Head of caudate nucleus (tissue), 42 donors: Measurements from ENCODE around the gene ZNF708.
"Not testable (repeated sequence)": the region's sequence is repeated elsewhere in the genome, so short reads cannot be mapped to it uniquely, and the experiment has no call there.

Source experiments
- DNase-seq, 42 donors: peaks; one replicate each; pipeline versions ENCODE4 v3.0.0 to v3.0.0-alpha.2; 2020 to 2021; ENCODE audit warnings: mixed read lengths in 7 of 42
- intact Hi-C: fragments of 100-400 bp; cut with DNase I; formaldehyde crosslinking; loops from one replicate; pipeline ENCODE4 v1.15.0; 2022

The ZNF708 gene

DNA sequence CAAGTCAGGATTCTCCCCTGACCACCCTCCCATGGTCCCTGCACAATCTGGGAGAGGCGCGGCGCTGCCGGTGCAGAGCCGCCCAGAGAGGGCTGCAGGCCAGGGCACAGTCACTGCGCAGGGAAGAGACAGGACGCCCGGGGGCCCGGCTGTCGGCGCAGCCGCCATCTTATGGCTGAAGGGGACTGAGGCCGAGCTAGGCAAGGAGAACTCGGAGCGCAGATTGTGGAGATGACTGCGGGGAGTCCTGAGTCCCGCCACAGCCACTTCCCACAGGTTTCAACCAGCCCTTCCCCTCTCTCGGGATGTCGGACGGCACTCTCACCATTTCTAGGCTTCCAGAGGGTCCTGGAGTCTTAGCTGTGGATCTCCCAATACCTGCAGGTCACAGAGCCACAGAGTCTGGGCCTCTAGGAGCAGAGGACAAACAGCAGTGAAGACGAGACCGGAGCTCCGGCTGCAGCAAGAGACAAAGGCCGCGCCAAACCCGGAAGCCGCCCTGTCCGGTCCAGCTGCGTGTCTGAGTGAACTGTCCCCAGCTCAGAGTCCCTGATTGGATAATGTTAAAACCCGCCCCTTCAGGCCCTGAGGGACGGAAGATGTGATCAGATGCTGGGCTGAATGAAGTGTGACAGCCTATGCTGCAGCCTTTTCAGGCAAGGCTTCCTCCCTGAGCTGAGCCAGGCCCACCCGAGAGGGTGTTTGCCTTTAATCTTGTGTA lies at the start of gene ZNF708:
Gene ZNF708, minus strand, starts transcription at position 526 of the 721 bp plus-strand sequence. Its CDS starts 198 bp downstream, at position 328.
- intact Hi-C loops: no loop called here
- DNase-seq: peak; percentile 82 to 97 (median 93)

GRCh38 chr19:21362291-21362690 lies 33.1 kb upstream of the ZNF708 start:
- peak in 11 of 42 donors; percentile 6 to 63 (median 20) for DNase-seq
- intact Hi-C loops: no loop called here

DNA sequence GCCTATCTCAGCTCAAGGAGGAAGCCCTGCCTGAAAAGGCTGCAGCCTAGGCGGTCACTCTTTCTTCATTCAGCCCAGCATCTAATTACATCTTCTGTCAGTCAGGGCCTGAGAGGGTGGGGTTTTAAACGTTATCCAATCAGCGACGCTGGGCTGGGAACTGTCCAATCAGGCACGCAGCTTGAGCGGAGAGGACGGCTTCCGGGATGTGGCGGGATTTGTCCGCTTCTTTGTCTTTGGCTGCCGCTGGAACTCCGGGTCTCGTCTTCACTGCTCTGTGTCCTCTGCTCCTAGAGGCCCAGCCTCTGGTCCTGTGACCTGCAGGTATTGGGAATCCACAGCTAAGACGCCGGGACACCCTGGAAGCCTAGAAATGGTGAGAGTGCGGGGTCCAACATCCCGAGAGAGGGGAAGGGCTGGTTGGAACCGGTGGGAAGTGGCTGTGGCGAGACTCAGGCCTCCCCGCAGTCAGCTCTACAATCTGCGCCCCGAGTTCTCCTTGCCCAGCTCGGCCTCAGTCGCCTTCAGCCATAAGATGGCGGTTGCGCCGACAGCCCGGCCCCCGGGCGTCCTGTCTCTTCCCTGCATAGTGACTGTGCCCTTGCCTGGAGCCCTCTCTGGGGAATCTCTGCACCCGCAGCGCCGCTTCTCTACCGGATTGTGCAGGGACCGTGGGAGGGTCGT lies 29.7 kb upstream of the ZNF708 start, which contains the start of gene ZNF738:
Gene ZNF738, plus strand, starts transcription at position 233 of the 684 bp plus-strand sequence. Its CDS starts 141 bp downstream, at position 374.
- DNase-seq: peak; percentile 89 to 98 (median 96)
- intact Hi-C loops: no loop called here

- DNase-seq: no peak
- intact Hi-C loops: no loop called here
Observed at GRCh38 chr19:21352830-21353229, 23.6 kb upstream of the ZNF708 start.

DNA sequence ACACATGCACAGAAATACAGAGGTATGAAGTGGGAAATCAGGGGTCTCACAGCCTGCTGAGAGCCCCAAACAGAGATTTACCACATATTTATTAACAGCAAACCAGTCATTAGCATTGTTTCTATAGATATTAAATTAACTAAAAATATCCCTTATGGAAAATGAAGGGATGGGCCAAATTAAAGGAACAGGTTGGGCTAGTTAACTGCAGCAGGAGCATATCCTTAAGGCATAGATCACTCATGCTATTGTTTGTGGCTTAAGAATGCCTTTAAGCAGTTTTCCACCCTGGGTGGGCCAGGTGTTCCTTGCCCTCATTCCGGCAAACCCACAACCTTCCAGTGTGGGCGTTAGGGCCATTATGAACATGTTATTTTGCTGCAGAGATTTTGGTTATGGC lies 15.6 kb upstream of the ZNF708 start:
- intact Hi-C loops, DNase-seq: not testable (repeated sequence)

DNA sequence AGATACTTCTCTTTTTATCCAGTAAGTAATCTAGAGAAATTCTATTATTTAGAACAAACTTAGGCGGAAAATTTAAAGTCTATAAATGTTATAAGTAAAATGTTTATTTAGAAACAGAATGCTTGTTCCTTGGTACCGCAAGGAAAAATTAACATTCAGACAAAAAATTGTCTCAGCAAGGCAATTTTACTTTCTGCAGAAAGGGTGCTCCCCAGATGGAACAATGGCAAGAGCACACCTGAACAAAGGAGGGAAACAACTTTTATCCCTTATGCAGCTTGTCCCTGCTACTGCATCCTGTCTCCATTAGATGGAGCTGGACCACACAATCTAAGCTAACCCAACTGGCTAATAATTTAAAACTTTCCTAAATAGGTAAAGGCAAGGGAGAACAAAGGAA lies 6.5 kb upstream of the ZNF708 start:
- intact Hi-C loops: no loop called here
- no peak for DNase-seq

GRCh38 chr19:21328406-21328805 lies 804 bp downstream of the ZNF708 start:
- intact Hi-C loops: no loop called here

GRCh38 chr19:21326169-21326568 lies 3.0 kb downstream of the ZNF708 start:
- intact Hi-C loops: no loop called here
- DNase-seq: no peak

More at GRCh38 chr19:21328406-21328805, 804 bp downstream of the ZNF708 start:
- DNase-seq: peak in 1 of 42 donors; percentile 36

DNA sequence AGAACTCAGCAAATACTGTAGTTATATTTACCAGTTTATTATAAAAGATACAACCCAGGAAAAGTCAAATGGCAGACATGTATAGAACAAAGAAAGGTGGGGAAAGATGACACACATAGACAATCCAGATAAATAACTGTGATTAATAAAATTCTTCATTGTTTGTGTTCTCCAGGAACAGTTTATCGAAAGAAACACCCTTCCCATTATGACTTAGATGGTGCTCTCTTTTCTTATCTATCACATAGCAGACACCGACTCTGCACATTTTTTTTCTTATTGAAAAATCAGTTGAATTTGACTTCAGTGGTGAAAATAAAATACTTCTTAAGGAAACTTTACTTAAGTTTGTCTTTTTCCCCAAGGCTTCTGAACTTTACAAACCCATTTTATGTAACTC lies 6.2 kb downstream of the ZNF708 start:
- intact Hi-C loops: no loop called here

GRCh38 chr19:21322528-21322927 lies 6.7 kb downstream of the ZNF708 start:
- peak; percentile 36 to 91 (median 69) for DNase-seq
- intact Hi-C loops: no loop called here

More for the DNA sequence above, 6.2 kb downstream of the ZNF708 start:
- no peak for DNase-seq

DNA sequence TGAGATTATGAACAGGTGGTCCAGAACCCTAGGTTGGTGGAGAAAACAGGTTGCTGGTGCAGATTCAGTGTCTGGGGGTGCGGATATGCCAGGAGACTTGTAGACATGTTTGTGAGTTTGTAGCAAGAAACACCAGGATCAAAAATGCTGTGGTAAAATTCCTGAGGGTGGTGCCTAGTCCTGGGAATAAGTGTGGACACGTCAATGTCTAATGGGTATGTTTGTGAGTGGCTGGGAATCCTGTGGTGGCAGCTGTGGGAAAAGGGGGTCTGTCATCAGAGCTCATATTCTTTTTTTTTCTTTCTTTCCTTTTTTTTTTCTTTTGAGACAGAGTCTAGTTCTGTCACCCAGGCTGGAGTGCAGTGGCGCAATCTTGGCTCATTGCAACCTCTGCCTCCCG lies 7.2 kb downstream of the ZNF708 start:
- intact Hi-C loops: no loop called here
- no peak for DNase-seq

DNA sequence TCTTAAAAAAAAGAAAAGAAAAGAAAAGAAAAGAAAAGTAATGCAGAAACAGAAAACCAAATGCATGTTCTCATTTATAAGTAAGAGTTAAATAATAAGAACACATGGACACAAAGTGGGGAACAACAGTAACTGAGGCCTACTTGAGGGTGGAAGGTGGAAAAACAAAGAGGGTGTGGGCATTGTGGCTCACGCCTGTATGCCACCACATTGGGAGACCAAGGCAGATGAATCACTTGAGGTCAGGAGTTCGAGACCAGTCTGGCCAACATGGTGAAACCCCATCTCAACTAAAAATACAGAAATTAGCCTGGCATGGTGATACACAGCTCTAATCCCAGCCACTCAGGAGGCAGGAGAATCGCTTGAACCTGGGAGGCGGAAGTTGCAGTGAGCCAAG lies 8.1 kb downstream of the ZNF708 start:
- intact Hi-C loops: no loop called here
- DNase-seq: no peak

DNA sequence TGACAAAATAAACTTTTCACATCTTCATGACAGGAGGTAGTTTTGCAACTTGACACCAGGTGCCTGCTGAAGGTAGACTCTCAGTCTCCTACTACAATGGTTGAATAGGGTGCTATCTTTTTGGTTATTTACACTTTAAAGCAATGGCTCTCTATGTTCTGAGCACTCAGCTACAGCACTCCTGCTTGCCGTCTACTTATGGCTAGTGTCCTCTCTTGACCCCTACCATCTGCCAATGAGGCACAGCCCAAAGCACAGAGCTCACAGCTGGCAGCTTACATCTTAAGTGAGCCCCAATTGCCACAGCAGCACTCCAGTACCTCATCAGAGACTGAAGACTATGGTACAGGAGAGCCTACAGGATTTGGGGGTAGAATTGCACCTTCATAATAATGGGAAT lies 11.4 kb downstream of the ZNF708 start:
- DNase-seq: no peak
- intact Hi-C loops: no loop called here

GRCh38 chr19:21314676-21315075 lies 14.5 kb downstream of the ZNF708 start:
- intact Hi-C loops: no loop called here
- peak in 5 of 42 donors; percentile 12 to 69 (median 22) for DNase-seq

GRCh38 chr19:21312807-21313206 lies 16.4 kb downstream of the ZNF708 start:
- DNase-seq, intact Hi-C loops: not testable (repeated sequence)

DNA sequence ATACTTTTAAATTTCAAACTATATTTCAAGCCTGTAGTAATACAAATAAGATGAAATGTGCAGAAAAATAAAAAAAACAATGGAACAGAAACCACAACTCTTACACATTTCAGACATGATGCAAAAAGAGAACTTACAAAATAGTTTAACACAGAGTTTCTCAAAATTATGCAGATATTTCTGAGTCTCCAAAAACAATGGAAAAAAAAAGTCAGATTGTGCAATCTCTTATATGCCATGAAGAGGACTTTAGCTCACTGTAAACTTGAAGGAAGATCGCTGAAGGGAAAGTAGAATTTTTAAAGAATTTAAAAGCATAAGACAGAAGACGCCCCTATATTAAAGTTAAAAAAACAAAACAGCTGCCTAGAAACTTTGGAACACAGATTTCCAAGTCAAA lies 20.4 kb downstream of the ZNF708 start:
- intact Hi-C loops: no loop called here

GRCh38 chr19:21306881-21307479 lies 22.2 kb downstream of the ZNF708 start:
- DNase-seq, intact Hi-C loops: not testable (repeated sequence)

More for the DNA sequence above, 20.4 kb downstream of the ZNF708 start:
- no peak for DNase-seq

GRCh38 chr19:21293768-21294167 lies 35.4 kb downstream of the ZNF708 start:
- DNase-seq, intact Hi-C loops: not testable (repeated sequence)

- no peak for DNase-seq
- intact Hi-C loops: no loop called here
Observed at GRCh38 chr19:21269813-21270212, 59.4 kb downstream of the ZNF708 start.

GRCh38 chr19:21264891-21265290 lies 64.3 kb downstream of the ZNF708 start:
- DNase-seq: no peak
- intact Hi-C loops: no loop called here
